Upper lobe of left lung (tissue), 6 donors: Measurements from ENCODE around the gene DOCK4. TPM values are rescaled to one million over a fixed set of nuclear protein-coding genes. Genes with fewer than 3 reads are reported as not detected.
A peak's percentile ranks its signal among the peaks of the same experiment; 100 is the strongest.

Experiments used
- ATAC-seq, 2 donors: fragments of 200-7000 bp; cut with Tn5 transposase; one replicate each; pipeline ENCODE4 v1.9.1; 2022; ENCODE audit warnings: mild to moderate bottlenecking in 2 of 2, moderate library complexity in 2 of 2; ENCODE audit not compliant: low FRiP score in 2 of 2
- DNase-seq, 2 donors: peaks; one replicate each; pipeline ENCODE4 v3.0.0-alpha.2; 2019 to 2020
- H3K27ac ChIP-seq, 4 donors: fragments of 200-600 bp; sonication (generic); one replicate each; pipeline ENCODE4 v1.5.1; 2016 to 2019
- H3K27me3 ChIP-seq, 4 donors: fragments of 200-600 bp; sonication (generic); one replicate each; pipeline ENCODE4 v1.5.1; 2017 to 2019
- H3K36me3 ChIP-seq, 4 donors: fragments of 200-600 bp; sonication (generic); one replicate each; pipeline ENCODE4 v1.5.1; 2016 to 2019
- H3K4me1 ChIP-seq, 4 donors: fragments of 200-600 bp; sonication (generic); one replicate each; pipeline ENCODE4 v1.5.1; 2018 to 2019
- H3K4me3 ChIP-seq, 4 donors: fragments of 200-600 bp; sonication (generic); one replicate each; pipeline ENCODE4 v1.5.1; 2017 to 2019; ENCODE audit warnings: mild to moderate bottlenecking in 2 of 4, moderate library complexity in 1 of 4
- H3K9me3 ChIP-seq, 4 donors: fragments of 200-600 bp; sonication (generic); one replicate each; pipeline ENCODE4 v1.5.1; 2018 to 2019
- EP300 ChIP-seq, 4 donors: sonication (generic); formaldehyde crosslinking; IDR thresholded peaks; one replicate each; pipeline ENCODE4 v1.5.1; 2017; ENCODE audit warnings: antibody characterized with exemption in 4 of 4, control low read depth in 2 of 4
- POLR2A ChIP-seq, 4 donors: fragments of 450-650 bp; IDR thresholded peaks; one replicate each; pipeline ENCODE4 v1.5.1; 2016 to 2017; ENCODE audit warnings: antibody characterized with exemption in 4 of 4, mild to moderate bottlenecking in 2 of 4
- POLR2AphosphoS5 ChIP-seq, 2 donors: sonication (generic); formaldehyde crosslinking; IDR thresholded peaks; one replicate each; pipeline ENCODE4 v1.5.1; 2017; ENCODE audit warnings: antibody characterized with exemption in 2 of 2
- WGBS, 2 donors: methylation state at CpG; one replicate each; pipeline ENCODE4 v1.1.5; 2017 to 2018; 5-methylcytosine and 5-hydroxymethylcytosine counted together
- total RNA-seq, 6 donors: library from RNA; depleted of rRNA in 4 of 6; stranded (reverse); fragments of >200 nt in 4 of 6; gene quantifications; one replicate each; pipeline versions ENCODE4 v1.1.0 to v1.2.1, GENCODE V29; 2016 to 2021
- TF ChIP-seq, protein P1 (sequence below), 6 experiments: fragments of 450-650 bp in 4 of 6; fragments of 200-600 bp in 2 of 6; sonication (generic) in 2 of 6; IDR thresholded peaks; one replicate each; pipeline ENCODE4 v1.5.1; 2016 to 2019; ENCODE audit warnings: antibody characterized with exemption in 6 of 6
- donor health status: DM: no; HTN: no; CAD: no; lungs with moderate emphysema.
- donor health status: DM: no; HTN: yes; CAD: no; lungs with severe emphysema.

Gene DOCK4
- total RNA-seq, 6 donors from 2014 or later: 53.6 to 166 (median 100) TPM

- DNase-seq (no peak), ATAC-seq (no peak)
- no peaks in the 10 kb centered on the region for H3K36me3 ChIP-seq
- H3K9me3 ChIP-seq: no peaks in the 10 kb centered on the region
- no peak for TF ChIP-seq POLR2A (IDR thresholded peaks at IDR 0.05)
- TF ChIP-seq, protein P1, sequence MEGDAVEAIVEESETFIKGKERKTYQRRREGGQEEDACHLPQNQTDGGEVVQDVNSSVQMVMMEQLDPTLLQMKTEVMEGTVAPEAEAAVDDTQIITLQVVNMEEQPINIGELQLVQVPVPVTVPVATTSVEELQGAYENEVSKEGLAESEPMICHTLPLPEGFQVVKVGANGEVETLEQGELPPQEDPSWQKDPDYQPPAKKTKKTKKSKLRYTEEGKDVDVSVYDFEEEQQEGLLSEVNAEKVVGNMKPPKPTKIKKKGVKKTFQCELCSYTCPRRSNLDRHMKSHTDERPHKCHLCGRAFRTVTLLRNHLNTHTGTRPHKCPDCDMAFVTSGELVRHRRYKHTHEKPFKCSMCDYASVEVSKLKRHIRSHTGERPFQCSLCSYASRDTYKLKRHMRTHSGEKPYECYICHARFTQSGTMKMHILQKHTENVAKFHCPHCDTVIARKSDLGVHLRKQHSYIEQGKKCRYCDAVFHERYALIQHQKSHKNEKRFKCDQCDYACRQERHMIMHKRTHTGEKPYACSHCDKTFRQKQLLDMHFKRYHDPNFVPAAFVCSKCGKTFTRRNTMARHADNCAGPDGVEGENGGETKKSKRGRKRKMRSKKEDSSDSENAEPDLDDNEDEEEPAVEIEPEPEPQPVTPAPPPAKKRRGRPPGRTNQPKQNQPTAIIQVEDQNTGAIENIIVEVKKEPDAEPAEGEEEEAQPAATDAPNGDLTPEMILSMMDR (IDR thresholded peaks at IDR 0.05): no peak
- TF ChIP-seq EP300 (IDR thresholded peaks at IDR 0.05): no peak
- TF ChIP-seq POLR2AphosphoS5 (IDR thresholded peaks at IDR 0.05): no peak
- WGBS, 2 donors: 93 to 95% methylated on average over 3 of the region's 3 CpGs
- H3K27me3 ChIP-seq: no peaks in the 10 kb centered on the region
- peak overlapping the region in 1 of 4 donors; percentile 16 for H3K27ac ChIP-seq
- no peak overlapping the region for H3K4me3 ChIP-seq
- H3K4me1 ChIP-seq: peaks cover 15 to 21% (median 18%) of the 10 kb centered on the region in 4 donors
Measured at GRCh38 chr7:112091768-112092167, 114.4 kb downstream of the DOCK4 start.

DNA sequence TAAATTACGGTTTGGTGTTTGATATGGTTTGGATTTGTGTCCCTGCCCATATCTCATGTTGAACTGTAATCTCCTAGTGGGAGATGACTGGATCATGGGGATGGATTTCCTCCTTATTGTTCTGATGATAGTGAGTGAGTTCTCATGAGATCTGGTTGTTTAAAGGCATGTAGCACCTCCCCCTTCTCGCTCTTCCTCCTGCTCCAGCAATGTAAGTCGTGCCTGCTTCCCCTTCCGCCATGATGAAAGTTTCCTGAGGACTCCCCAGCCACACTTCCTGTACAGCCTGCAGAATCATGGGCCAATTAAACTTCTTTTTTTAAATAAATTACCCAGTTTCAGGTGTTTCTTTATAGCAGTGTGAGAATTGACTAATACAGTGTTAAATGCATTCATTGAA, 116.6 kb downstream of the DOCK4 start:
- WGBS, 2 donors: 66 to 71% methylated on average over 4 of the region's 4 CpGs

DNA sequence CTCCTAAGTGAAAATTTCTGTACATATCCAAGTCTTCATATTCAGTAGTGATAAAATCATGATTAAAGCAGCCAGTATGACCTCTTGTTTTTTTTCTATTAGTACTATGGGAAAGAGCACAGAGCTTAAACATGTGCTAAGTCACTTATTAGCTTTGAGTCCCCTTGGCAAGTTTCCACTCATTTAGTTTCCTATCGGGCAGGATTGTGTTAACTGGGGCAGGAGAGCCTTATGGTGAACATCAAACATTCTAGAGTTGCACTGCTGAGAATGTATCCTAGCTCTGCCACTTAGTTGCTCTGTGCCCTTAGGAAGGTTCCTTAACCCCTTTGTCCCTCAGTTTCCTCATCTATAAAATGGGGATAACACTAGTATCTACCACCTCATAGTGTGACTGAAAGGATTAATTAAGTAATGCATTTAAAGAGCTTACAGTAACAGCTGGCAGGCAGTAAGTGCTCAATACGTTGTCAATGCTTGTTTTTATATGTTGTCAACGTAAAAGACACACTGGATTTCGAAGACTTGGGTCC, 117.6 kb downstream of the DOCK4 start:
- TF ChIP-seq POLR2A (IDR thresholded peaks at IDR 0.05) (no peak), POLR2AphosphoS5 (IDR thresholded peaks at IDR 0.05) (no peak), EP300 (IDR thresholded peaks at IDR 0.05) (no peak)
- TF ChIP-seq, protein P1 (IDR thresholded peaks at IDR 0.05): no peak
- H3K4me3 ChIP-seq: no peak overlapping the region
- H3K9me3 ChIP-seq: no peaks in the 10 kb centered on the region
- no peaks in the 10 kb centered on the region for H3K36me3 ChIP-seq
- H3K27ac ChIP-seq: peak overlapping the region in 1 of 4 donors; percentile 23
- peaks cover 26 to 42% (median 36%) of the 10 kb centered on the region in 4 donors for H3K4me1 ChIP-seq
- no peak for DNase-seq
- 77 to 84% methylated on average over 4 of the region's 4 CpGs for WGBS, 2 donors
- ATAC-seq: no peak
- no peaks in the 10 kb centered on the region for H3K27me3 ChIP-seq

More for the DNA sequence above, 116.6 kb downstream of the DOCK4 start:
- TF ChIP-seq POLR2AphosphoS5 (IDR thresholded peaks at IDR 0.05) (peak in 1 of 2 donors; percentile 24), POLR2A (IDR thresholded peaks at IDR 0.05) (no peak)
- no peaks in the 10 kb centered on the region for H3K27me3 ChIP-seq
- no peaks in the 10 kb centered on the region for H3K9me3 ChIP-seq
- H3K27ac ChIP-seq: no peak overlapping the region
- peak in 1 of 2 donors; percentile 53 for DNase-seq
- H3K36me3 ChIP-seq: no peaks in the 10 kb centered on the region
- H3K4me3 ChIP-seq: no peak overlapping the region
- no peak for ATAC-seq
- peaks cover 19 to 33% (median 27%) of the 10 kb centered on the region in 4 donors for H3K4me1 ChIP-seq

GRCh38 chr7:112086496-112087254, 119.5 kb downstream of the DOCK4 start:
- Histone ChIP-seq H3K36me3 (no peaks in the 10 kb centered on the region), H3K4me3 (no peak overlapping the region), H3K9me3 (no peaks in the 10 kb centered on the region), H3K4me1 (peaks cover 11 to 36% (median 31%) of the 10 kb centered on the region in 4 donors), H3K27me3 (no peaks in the 10 kb centered on the region), H3K27ac (no peak overlapping the region)
- ATAC-seq (no peak), DNase-seq (no peak)
- TF ChIP-seq, protein P1 (IDR thresholded peaks at IDR 0.05): no peak
- TF ChIP-seq POLR2A (IDR thresholded peaks at IDR 0.05): no peak
- no peak for TF ChIP-seq EP300 (IDR thresholded peaks at IDR 0.05)
- TF ChIP-seq POLR2AphosphoS5 (IDR thresholded peaks at IDR 0.05): no peak
- 50 to 68% methylated on average over 3 of the region's 3 CpGs for WGBS, 2 donors

DNA sequence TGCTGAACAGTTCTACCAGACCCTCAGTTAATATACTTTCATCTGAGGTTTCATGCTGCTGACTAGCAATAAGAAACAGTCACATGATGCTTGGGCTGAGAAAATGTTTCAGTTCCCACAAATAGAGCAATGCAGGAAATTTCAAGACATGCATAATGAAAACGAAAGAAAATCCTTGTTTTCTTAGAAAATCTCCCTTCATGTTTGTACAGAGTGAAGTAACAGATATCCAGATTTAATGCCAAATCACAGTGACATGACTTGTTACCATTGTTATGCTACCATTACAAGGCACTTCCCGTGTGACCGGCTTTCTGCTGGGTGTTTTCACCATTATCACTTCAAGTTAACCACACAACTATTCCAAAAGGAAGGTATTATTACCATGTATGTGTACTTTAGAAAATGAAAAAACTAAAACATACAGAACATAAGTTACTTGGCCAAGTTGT, 121.7 kb downstream of the DOCK4 start:
- H3K4me1 ChIP-seq: peaks cover 15 to 45% (median 34%) of the 10 kb centered on the region in 4 donors
- H3K27ac ChIP-seq: peak overlapping the region; percentile 57 to 75 (median 65)
- H3K27me3 ChIP-seq: no peaks in the 10 kb centered on the region
- TF ChIP-seq, protein P1 (IDR thresholded peaks at IDR 0.05): no peak
- TF ChIP-seq POLR2A (IDR thresholded peaks at IDR 0.05) (peak in 1 of 4 donors; percentile 12), EP300 (IDR thresholded peaks at IDR 0.05) (peak in 1 of 4 donors; percentile 47), POLR2AphosphoS5 (IDR thresholded peaks at IDR 0.05) (peak in 1 of 2 donors; percentile 54)
- no peaks in the 10 kb centered on the region for H3K9me3 ChIP-seq
- ATAC-seq: peak in 1 of 2 donors; percentile 38
- 23 to 25% methylated on average over 3 of the region's 3 CpGs for WGBS, 2 donors
- H3K36me3 ChIP-seq: no peaks in the 10 kb centered on the region
- H3K4me3 ChIP-seq: no peak overlapping the region
- peak in 1 of 2 donors; percentile 35 for DNase-seq
